Measurements from ENCODE around the gene PLEKHD1.
"Not testable (repeated sequence)": the region's sequence is repeated elsewhere in the genome, so short reads cannot be mapped to it uniquely, and the experiment has no call there.

Gene PLEKHD1

DNA sequence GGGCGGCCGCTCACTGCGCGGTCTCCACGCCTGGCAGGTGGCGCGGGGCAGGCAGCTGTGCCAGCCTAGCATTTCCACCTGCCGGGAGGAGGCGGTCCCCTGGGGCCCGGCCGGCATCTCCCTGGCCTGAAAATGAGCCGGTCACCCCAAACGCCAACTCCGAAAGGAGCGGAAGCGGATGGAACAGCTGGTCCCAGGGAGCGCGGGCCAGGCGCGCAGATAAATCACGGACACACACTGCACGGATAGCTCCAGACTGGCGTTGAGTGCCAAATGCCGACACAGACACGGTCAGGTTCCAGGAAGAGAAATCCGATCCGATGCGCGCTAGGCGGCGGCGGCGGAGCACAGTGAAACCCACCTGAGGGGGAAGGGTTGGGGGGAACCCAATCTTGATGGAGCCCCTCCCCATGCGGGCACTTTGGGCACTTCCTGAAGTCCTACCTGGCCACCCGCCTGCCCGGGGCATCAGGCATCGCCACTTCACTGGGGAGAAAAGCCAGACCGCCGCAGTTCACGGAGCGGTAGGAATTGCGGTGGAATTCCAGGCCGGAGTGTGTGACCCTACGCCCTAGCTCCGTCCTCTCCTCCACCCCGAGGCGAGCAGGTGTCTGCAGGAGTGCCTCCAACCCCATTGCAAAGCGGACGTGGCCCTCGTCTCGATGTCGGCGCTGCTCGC, 624 bp upstream of the PLEKHD1 start:
- peak; percentile 61 for DNase-seq

- DNase-seq = no peak
These were observed 760 bp downstream of the PLEKHD1 start for GRCh38 chr14:69485315-69485660.

DNA sequence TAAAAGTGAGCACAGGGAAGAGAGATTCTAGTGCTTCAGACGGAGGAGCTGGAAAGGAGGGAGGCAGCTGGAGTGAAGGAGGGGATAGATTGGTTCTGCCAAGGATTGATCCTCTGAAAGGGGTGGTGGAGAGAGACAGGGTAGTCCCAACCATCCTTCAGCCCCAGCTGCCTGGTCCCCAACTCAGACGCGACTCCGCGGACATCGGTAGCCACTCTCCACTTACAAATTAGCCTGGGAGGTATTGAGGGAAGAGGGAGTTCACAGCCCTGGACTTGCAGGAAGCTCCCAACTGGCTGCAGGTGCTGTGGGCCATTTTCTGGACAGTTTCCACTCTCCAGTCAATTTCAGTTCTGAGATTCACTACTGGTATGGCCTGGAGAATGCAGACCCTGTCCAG, 1.2 kb downstream of the PLEKHD1 start:
- no peak for DNase-seq

- no peak for DNase-seq
These were observed 2.7 kb downstream of the PLEKHD1 start for GRCh38 chr14:69487226-69487625.

DNA sequence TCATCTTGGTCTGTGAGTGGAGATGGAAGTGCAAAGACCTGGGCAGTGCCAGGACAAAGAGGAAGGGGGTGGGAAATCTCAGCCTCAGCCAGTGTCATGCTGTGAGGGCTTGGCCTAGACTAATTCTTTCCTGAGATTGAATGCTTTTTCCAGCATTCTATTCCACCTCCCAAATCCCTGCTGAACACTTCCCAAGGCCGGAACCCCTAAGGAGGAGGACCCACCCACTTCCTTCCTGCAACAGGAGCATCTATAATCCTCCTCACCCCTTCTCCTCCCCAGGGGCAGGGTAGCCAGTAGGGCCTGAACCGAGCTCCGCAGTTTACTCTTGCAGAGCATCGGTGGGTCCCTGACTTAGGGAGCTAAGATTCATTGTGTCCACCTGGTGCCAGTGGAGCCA, 3.2 kb downstream of the PLEKHD1 start:
- no peak for DNase-seq

GRCh38 chr14:69489495-69489894, 5.0 kb downstream of the PLEKHD1 start:
- no peak for DNase-seq

DNA sequence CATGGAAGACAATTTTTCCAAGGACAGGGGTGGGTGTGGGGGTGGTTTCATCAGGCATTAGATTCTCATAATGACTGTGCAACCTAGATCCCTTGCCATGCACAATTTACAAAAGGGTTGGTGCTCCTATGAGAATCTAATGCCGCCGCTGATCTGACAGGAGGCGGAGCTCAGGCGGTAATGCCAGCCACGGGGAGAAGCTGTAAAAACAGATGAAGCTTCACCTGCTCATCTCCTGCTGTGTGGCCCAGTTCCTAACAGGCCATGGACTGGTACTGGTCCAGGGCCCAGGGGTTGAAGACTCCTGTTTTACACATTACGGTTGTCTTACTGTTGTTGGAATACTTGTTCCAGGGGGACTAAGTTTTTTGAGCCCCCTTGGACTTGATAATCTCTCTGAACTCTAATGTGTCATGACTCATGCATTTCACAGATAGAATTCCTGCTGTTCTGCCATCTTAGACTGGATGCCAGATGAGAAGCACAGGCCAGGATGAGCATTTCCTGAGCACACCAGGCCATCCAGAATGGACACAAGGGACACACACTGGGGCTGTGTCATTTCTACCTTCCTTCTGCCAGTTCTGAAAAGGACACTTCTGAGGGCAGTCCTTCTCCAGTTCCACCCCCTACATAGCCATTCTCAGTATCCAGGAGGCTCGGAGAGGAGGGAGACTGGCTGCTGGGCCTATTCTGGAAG, 5.8 kb downstream of the PLEKHD1 start:
- DNase-seq = no peak

- no peak for DNase-seq
These were observed 6.7 kb downstream of the PLEKHD1 start for GRCh38 chr14:69491193-69491592.

GRCh38 chr14:69493038-69493437, 8.5 kb downstream of the PLEKHD1 start:
- DNase-seq = no peak

- DNase-seq = no peak
These were observed 9.3 kb downstream of the PLEKHD1 start for GRCh38 chr14:69493791-69494190.

GRCh38 chr14:69495341-69495921, 10.9 kb downstream of the PLEKHD1 start:
- no peak for DNase-seq

- not testable (repeated sequence) for DNase-seq
These were observed 13.3 kb downstream of the PLEKHD1 start for GRCh38 chr14:69497866-69498265.

DNA sequence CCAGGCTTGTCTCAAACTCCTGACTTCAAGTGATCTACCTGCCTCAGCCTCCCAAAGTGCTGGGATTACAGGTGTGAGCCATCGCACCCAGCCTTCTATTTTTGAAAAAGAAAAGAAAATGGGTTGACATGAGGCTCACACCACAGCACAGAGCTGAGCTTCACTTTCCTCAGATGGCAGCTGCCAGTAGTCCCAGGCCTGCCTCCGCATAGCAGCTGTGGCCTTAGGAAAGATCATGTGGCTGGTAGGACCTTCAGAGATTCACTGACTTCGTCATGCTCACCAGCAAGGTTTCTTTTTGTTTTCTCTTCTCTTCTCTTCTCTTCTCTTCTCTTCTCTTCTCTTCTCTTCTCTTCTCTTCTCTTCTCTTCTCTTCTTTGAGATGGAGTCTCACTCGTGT, 13.8 kb downstream of the PLEKHD1 start:
- not testable (repeated sequence) for DNase-seq

DNA sequence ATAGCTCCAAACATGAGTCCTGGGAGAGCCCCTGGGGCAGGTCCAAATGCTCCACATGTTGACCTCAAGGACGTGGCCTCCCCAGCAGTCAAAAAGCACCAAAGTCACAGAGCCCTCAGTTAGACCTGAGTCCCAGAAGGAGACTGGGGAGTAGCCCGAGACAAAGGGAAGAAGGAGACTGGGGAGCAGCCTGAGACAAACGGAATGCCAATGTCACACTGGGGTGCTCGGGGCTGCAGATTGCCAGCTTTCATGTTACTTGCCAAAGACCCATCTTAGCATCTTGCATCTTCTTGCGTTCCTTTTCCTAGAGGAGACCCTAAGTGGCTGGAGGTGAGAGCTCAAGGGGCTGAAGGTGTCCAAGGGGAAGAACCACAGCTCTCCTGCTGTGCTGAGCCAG, 14.9 kb downstream of the PLEKHD1 start:
- DNase-seq = no peak

DNA sequence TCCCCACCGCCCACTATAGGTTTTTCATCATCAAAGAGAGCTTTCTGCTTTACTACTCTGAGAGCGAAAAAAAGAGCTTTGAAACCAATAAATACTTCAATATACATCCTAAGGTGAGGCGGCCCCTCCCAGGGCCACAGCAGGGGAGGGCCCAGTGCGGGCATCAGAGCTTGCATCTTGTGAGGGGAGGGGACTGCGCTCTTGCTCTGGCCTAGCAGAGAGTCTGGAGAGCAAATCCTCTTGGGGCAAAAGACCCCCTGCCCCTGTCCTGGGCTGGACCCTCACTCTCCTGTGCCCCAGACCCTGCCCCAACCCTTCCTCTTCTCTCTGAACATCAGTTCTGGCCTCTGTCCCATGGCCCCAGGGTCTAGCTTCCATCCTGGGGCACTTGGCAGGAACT, 15.6 kb downstream of the PLEKHD1 start:
- DNase-seq = no peak

DNA sequence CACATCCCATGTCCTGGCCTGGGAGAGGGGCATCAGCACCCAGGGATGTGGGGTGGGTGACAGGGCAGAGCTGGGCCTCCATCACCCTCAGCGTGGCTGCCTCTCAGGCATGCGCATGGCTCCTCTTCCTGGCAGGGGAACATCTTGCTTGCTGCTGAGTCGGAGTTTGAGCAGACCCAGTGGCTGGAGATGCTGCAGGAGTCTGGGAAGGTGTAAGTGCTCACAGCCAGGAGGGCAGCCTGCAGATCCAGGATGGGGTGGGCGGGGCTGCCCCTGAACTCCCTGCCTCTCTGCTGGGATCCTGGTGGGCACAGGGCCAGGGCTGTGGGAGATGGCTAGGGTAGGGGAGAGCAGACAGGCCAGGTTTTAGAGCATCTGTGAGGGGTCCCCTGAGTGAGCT, 16.2 kb downstream of the PLEKHD1 start:
- no peak for DNase-seq

DNA sequence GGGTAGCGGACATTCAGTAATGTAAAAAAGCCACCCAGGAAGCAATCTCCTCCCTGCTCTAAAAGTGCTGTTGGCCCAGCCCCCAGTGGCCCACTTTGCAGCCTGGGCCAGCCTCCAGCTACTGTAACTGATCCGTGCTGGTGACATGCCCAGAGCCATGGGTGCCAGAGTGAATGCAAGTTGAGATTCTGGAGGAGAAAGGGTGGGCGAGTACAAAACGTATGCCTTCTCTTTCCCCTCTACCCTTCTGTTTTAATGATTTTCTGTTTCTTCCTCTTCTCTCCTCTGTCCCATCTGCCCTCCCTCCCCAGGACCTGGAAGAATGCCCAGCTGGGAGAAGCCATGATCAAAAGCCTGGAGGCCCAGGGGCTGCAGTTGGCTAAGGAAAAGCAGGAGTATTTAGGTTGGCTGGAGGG, 16.9 kb downstream of the PLEKHD1 start:
- DNase-seq = peak; percentile 84

- no peak for DNase-seq
These were observed 20.2 kb downstream of the PLEKHD1 start for GRCh38 chr14:69504775-69505174.

- DNase-seq = peak; percentile 62
These were observed 21.1 kb downstream of the PLEKHD1 start for GRCh38 chr14:69505338-69506240.

DNA sequence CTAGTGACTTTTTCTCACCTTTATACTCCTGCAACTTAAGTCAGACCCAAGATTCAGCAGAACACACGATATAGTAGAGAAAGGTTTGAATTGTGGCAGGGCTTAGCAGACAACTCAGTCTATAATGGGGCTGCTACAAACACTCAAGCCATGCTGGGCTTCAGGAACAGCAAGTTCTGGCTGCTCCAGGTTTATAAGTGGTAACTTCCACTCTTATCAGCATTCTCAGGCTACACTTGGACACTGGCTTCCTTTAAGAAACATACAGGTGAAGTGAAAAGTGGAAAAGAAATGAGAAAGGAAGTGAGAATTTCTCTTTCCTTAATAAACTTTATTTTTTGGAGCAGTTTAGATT, 21.7 kb downstream of the PLEKHD1 start:
- no peak for DNase-seq

GRCh38 chr14:69518289-69519101, 34.0 kb downstream of the PLEKHD1 start:
- DNase-seq = no peak
